Neuron (in vitro differentiated cells): ENCODE data around the gene GLRX2.
"Not testable (repeated sequence)": the region's sequence is repeated elsewhere in the genome, so short reads cannot be mapped to it uniquely, and the experiment has no call there.

Source experiments
- H2AFZ ChIP-seq: one replicate; pipeline ENCODE4 v1.6.1; 2013; ENCODE audit warnings: low read depth, mild to moderate bottlenecking, inconsistent platforms, low read length, moderate library complexity
- H3K27me3 ChIP-seq: one replicate; pipeline ENCODE4 v1.6.1; 2013; ENCODE audit warnings: low read length; ENCODE audit not compliant: insufficient read depth
- H3K36me3 ChIP-seq: one replicate; pipeline ENCODE4 v1.6.1; 2013; ENCODE audit warnings: low read length; ENCODE audit not compliant: insufficient read depth
- H3K4me1 ChIP-seq: one replicate; pipeline ENCODE4 v1.6.1; 2013; ENCODE audit warnings: low read length; ENCODE audit not compliant: insufficient read depth
- H3K4me3 ChIP-seq: 2 replicates; pipeline ENCODE4 v1.5.1; 2013; ENCODE audit warnings: mild to moderate bottlenecking, low read length, moderate library complexity
- H3K9me3 ChIP-seq: one replicate; pipeline ENCODE4 v1.6.1; 2013; ENCODE audit warnings: low read length

Gene GLRX2

GRCh38 chr1:193069748-193070385, 35.3 kb downstream of the GLRX2 start:
- peaks cover 5% of the 10 kb centered on the region for H3K4me1 ChIP-seq
- H3K4me3 ChIP-seq: no peak overlapping the region
- H3K36me3 ChIP-seq: peaks cover 24% of the 10 kb centered on the region

DNA sequence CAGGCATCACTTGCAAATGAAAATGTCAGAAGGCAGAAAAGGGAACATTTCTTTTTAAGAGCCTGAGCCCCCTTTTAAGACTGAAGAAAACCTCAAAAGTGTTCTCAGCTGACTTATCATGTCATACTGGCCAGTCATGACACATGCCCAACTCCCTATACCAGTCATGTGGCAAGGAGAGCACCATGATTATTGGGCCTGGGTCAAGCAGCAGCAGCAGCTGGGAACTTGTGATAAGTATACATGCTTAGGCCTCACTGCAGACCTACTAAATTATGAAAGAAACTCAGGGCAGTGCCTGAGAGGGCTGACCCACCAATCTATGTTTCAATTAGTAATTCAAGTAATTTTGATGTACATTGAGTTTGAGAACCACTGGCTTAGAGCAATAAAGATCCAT, 37.2 kb downstream of the GLRX2 start:
- Histone ChIP-seq H2AFZ (no peak overlapping the region), H3K9me3 (peaks cover 2% of the 10 kb centered on the region), H3K27me3 (no peaks in the 10 kb centered on the region), H3K4me1 (peaks cover 5% of the 10 kb centered on the region), H3K4me3 (no peak overlapping the region), H3K36me3 (peaks cover 26% of the 10 kb centered on the region)

More at GRCh38 chr1:193069748-193070385, 35.3 kb downstream of the GLRX2 start:
- Histone ChIP-seq H3K9me3 (no peaks in the 10 kb centered on the region), H2AFZ (no peak overlapping the region), H3K27me3 (no peaks in the 10 kb centered on the region)

DNA sequence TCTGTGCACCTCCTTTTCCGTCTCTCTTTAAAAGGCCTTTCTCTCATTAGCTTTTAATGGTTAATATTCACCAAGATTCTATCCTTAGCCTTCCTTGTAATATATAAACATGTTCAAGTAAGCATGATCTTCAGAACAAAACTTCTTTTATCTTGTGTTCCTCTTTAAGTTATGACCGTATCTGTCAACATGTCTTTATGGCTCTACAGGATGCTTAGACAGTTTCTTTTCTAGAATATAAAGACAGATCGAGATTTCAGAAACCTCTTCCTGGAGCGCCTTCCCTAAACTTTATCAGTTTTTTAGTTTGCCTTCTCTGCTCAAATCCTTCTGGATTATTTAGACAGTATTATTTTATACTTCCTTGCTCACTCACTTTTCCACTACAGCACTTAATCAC, 38.6 kb downstream of the GLRX2 start:
- Histone ChIP-seq H3K9me3 (peaks cover 4% of the 10 kb centered on the region), H3K4me3 (no peak overlapping the region), H3K36me3 (peaks cover 21% of the 10 kb centered on the region), H3K27me3 (no peaks in the 10 kb centered on the region), H2AFZ (no peak overlapping the region), H3K4me1 (peaks cover 5% of the 10 kb centered on the region)

- Histone ChIP-seq H2AFZ (no peak overlapping the region), H3K4me3 (no peak overlapping the region), H3K27me3 (no peaks in the 10 kb centered on the region), H3K4me1 (peaks cover 11% of the 10 kb centered on the region), H3K36me3 (peaks cover 18% of the 10 kb centered on the region), H3K9me3 (peaks cover 4% of the 10 kb centered on the region)
These were observed 39.3 kb downstream of the GLRX2 start for GRCh38 chr1:193065954-193066353.

- H3K36me3 ChIP-seq: peaks cover 5% of the 10 kb centered on the region
- peaks cover 9% of the 10 kb centered on the region for H3K4me1 ChIP-seq
- no peak overlapping the region for H2AFZ ChIP-seq
- H3K9me3 ChIP-seq: peaks cover 4% of the 10 kb centered on the region
- no peak overlapping the region for H3K4me3 ChIP-seq
- H3K27me3 ChIP-seq: no peaks in the 10 kb centered on the region
These were observed 42.3 kb downstream of the GLRX2 start for GRCh38 chr1:193062698-193063463.

DNA sequence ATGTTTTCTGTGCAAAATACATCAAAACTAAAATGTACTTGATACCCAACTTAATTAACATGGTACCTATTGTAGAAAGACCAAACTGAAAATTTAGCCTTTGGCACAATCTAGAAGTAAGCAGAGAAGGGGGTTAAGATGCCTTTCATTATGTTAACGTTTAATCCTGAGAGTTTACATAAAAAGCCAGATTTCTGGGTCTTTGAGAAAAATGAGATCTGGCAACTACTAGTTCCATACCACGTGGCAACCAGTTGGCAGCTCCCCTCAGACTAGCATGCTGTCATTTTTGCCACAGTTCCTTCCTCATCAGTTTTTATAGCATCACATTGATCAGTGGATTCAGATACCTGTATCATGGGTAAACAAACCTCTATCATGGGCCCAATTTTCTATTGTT, 44.3 kb downstream of the GLRX2 start:
- Histone ChIP-seq H3K9me3 (peaks cover 4% of the 10 kb centered on the region), H3K27me3 (no peaks in the 10 kb centered on the region), H2AFZ (no peak overlapping the region), H3K4me3 (peak overlapping the region; percentile 75), H3K36me3 (peaks cover 5% of the 10 kb centered on the region), H3K4me1 (peaks cover 18% of the 10 kb centered on the region)

DNA sequence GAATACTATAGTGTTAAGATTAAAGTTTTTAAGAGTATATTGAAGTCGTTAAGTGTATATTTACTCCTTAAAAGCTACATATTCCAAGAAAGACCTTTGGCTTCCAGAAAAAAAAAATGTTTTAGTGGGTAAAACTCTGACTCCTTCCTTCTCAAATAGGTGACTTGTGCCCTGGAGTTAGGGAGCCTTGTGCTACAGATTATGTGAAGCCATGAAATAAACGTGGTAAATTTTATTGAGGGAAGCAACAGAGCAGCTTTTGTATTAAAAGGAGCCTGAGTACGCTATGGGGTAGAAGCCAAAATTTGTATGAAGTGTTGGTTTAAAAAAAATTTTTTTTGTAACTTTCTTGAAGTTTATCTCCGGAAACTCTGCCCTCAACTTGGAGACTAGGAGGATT, 44.8 kb downstream of the GLRX2 start:
- Histone ChIP-seq H2AFZ (peak overlapping the region; percentile 30), H3K36me3 (peaks cover 5% of the 10 kb centered on the region), H3K27me3 (no peaks in the 10 kb centered on the region), H3K9me3 (peaks cover 4% of the 10 kb centered on the region), H3K4me3 (peak overlapping the region; percentile 75), H3K4me1 (peaks cover 18% of the 10 kb centered on the region)

- H3K4me3 ChIP-seq: peak overlapping the region; percentile 75
These were observed 45.2 kb downstream of the GLRX2 start for GRCh38 chr1:193060115-193060403.

GRCh38 chr1:193059282-193060114, 45.7 kb downstream of the GLRX2 start, which contains the start of the genes RO60 and UCHL5:
RO60 (plus strand) TSS chr1:193059612; CDS start chr1:193069055, 9,443 bp downstream.
UCHL5 (minus strand) TSS chr1:193059360; CDS start chr1:193059260, 100 bp downstream.
- Histone ChIP-seq H3K4me3 (peak within 1 kb of the TSS; percentile 75), H3K36me3 (peaks cover 5% of the 10 kb centered on the region), H3K4me1 (peaks cover 18% of the 10 kb centered on the region), H3K27me3 (no peaks in the 10 kb centered on the region), H3K9me3 (peaks cover 4% of the 10 kb centered on the region), H2AFZ (peak within 1 kb of the TSS; percentile 43)

More at GRCh38 chr1:193060115-193060403, 45.2 kb downstream of the GLRX2 start:
- Histone ChIP-seq H3K27me3 (no peaks in the 10 kb centered on the region), H2AFZ (peak overlapping the region; percentile 30), H3K9me3 (peaks cover 4% of the 10 kb centered on the region), H3K36me3 (peaks cover 5% of the 10 kb centered on the region), H3K4me1 (peaks cover 18% of the 10 kb centered on the region)

DNA sequence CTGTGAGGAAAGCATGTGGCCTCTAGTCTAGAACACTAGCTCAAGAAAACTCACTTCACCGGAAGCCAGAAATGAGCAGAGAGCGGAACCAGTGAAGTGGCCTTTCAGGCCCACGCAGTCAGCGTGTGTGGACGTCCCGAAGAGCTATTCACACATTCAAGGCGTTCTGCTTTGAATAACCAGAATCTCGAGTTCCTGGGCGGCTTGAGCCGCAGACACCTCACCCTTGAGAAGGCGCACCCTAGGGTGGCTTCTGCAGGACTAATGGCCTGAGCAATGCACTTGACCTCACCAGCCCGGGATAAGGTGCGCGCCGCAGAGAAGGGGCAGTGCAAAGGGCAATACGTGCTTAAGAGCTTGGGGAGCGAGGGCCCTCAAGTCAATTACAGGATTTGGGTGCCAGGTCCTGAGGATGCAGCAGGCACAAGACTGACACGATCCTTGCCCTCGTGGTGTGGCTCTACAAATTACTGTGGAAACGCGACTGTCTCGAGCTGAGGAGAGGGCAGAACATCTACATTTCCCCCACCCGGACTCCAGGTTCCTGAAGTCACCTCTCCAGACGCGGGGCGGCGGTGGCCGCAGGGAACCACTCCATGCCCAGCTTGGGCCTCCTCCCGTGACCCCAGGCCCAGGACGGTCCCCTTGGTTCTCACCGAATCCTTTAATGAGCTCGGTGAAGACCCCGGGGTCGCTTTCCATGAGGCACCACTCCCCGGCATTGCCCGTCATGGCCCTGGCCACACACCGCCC, 46.5 kb downstream of the GLRX2 start:
- H3K4me1 ChIP-seq: peaks cover 18% of the 10 kb centered on the region
- no peaks in the 10 kb centered on the region for H3K36me3 ChIP-seq
- H3K9me3 ChIP-seq: peaks cover 2% of the 10 kb centered on the region
- H3K4me3 ChIP-seq: peak overlapping the region; percentile 75
- no peaks in the 10 kb centered on the region for H3K27me3 ChIP-seq
- peak overlapping the region; percentile 43 for H2AFZ ChIP-seq

GRCh38 chr1:193054169-193054675, 51.0 kb downstream of the GLRX2 start:
- Histone ChIP-seq H2AFZ (no peak overlapping the region), H3K36me3 (peaks cover 15% of the 10 kb centered on the region), H3K4me1 (peaks cover 10% of the 10 kb centered on the region), H3K9me3 (no peaks in the 10 kb centered on the region), H3K4me3 (no peak overlapping the region), H3K27me3 (no peaks in the 10 kb centered on the region)

GRCh38 chr1:193048913-193049312, 56.3 kb downstream of the GLRX2 start:
- peaks cover 39% of the 10 kb centered on the region for H3K36me3 ChIP-seq
- H3K9me3 ChIP-seq, H2AFZ ChIP-seq, H3K4me3 ChIP-seq, H3K4me1 ChIP-seq, H3K27me3 ChIP-seq: not testable (repeated sequence)
